HG02970 (cell line): Measurements from ENCODE around the gene SLC6A18.
"Not testable (repeated sequence)": the region's sequence is repeated elsewhere in the genome, so short reads cannot be mapped to it uniquely, and the experiment has no call there.

Experiments
- ATAC-seq: cut with Tn5 transposase; IDR thresholded peaks from one replicate; pipeline ENCODE4 v1.9.1; 2021; ENCODE audit warnings: mild to moderate bottlenecking, moderate library complexity, moderate number of reproducible peaks; ENCODE audit not compliant: unreplicated experiment, low FRiP score

The SLC6A18 gene

DNA sequence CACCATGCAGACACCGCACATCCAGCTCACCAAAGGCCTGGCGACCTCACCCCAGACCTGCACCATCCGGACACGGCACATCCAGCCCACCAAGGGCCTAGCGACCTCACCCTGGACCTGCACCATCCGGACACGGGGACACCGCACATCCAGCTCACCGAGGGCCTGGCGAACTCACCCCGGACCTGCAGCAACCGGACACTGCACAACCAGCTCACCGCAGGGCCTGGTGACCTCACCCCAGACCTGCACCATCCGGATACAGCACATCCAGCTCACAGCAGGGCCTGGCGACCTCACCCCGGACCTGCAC lies 58.5 kb downstream of the SLC6A18 start:
- ATAC-seq = not testable (repeated sequence)

DNA sequence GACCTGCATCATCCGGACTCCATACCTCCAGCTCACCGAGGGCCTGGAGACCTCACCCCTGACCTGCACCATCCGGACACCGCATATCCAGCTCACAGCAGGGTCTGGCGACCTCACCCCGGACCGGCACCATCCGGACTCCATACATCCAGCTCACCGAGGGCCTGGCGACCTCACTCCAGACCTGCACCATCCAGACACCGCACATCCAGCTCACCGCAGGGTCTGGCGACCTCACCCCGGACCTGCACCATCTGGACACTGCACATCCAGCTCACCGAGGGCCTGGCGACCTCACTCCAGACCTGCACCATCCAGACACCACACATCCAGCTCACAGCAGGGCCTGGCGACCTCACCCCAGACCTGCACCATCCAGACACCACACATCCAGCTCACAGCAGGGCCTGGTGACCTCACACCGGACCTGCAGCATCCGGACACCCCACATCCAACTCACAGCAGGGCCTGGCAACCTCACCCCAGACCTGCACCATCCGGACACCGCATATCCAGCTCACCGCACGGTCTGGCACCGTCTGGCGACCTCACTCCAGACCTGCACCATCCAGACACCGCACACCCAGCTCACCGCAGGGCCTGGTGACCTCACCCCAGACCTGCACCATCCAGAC lies 59.3 kb downstream of the SLC6A18 start:
- ATAC-seq = not testable (repeated sequence)

GRCh38 chr5:1285141-1285540 lies 60.0 kb downstream of the SLC6A18 start:
- ATAC-seq = no peak

DNA sequence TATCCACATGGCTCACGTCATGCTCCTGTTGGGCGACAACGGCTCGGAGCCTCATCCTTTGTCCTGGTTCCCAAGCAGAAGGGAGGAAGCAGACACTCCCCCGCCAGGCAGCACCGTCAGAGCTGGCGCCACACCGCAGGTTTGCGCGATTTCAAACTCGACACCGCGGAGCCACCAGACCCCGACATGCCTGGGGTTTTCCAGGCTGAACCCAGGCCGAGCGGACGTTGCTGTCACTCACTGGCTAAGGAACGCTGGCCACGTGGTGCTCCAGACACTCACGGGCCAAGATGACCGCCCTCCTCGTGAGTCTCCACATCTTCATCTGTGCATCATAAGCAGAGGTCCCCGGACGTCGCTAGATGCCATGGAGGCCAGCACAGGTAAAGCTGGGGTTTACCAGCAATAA lies 60.7 kb downstream of the SLC6A18 start:
- ATAC-seq = no peak

DNA sequence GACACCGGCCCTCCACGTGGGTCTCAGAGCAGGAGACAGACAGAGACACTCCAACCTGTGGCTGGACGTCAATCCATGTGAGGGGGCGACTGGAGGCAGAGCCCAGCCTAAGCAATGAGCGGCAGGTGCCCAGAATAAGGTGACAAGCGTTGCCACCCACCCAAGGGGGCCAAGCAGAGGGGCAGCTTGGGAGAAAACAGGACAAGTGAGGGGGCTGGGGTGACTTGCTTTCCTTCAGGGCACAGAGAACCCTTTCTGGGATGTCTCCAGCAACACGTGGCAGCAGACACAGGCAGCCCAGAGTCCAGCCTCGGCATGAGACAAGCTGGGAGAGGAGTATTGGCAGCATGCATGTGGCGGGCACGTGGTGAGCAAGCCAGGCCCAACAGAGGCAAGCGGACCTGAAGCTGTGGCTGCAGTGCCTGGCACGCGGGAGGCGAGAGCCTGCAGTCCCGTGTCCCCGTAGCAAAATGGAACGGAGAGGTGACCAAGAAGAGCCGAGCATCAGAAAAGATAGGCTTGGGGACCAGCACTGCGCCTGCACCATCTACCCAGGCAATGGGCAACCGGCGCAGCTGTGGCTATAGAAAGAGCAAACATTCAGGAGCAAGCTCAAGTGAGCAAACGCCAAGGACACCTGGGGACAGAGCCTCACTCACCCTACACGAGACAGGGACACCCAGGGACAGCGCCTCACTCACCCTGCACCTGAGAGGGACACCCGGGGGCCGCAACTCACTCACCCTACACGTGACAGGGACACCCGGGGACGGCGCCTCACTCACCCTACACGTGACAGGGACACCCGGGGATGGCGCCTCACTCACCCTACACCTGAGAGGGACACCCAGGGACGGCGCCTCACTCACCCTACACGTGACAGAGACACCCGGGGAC lies 63.5 kb downstream of the SLC6A18 start:
- no peak for ATAC-seq

DNA sequence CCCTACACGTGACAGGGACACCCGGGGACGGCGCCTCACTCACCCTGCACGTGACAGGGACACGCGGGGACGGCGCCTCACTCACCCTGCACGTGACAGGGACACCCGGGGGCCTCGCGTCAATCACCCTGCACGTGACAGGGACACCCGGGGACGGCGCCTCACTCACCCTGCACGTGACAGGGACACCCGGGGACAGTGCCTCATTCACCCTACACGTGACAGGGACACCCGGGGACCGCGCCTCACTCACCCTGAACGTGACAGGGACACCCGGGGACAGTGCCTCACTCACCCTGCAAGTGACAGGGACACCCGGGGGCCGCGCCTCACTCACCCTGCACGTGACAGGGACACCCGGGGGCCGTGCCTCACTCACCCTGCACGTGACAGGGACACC lies 64.4 kb downstream of the SLC6A18 start:
- not testable (repeated sequence) for ATAC-seq

DNA sequence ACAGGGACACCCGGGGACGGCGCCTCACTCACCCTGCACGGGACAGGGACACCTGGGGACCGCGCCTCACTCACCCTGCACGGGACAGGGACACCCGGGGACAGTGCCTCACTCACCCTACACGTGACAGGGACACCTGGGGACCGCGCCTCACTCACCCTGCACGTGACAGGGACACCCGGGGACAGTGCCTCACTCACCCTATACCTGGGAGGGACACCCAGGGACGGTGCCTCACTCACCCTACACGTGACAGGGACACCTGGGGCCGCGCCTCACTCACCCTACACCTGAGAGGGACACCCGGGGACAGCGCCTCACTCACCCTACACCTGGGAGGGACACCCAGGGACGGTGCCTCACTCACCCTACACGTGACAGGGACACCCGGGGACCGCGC lies 65.8 kb downstream of the SLC6A18 start:
- not testable (repeated sequence) for ATAC-seq

DNA sequence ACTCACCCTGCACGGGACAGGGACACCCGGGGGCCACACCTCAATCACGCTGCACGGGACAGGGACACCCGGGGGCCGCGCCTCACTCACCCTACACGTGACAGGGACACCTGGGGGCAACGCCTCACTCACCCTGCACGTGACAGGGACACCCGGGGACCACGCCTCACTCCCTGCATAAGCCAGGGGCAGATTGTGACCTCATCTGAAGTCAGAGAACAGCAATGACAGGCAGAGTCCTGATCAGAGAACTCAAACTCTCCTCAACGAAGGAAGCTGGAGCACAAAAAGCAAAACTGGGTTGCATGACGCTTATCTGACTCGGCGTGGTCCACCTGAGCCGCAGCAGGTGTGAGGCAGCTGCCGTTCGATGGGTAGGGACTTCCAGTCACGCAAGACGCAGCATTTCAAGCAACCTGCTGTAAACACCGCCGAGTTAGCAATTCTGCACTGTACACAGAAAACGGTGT lies 66.5 kb downstream of the SLC6A18 start:
- ATAC-seq = no peak

GRCh38 chr5:1292139-1292538 lies 67.0 kb downstream of the SLC6A18 start:
- ATAC-seq = no peak

- ATAC-seq = no peak
Observed at GRCh38 chr5:1292846-1293415, 67.8 kb downstream of the SLC6A18 start.

GRCh38 chr5:1293416-1294205 lies 68.4 kb downstream of the SLC6A18 start:
- ATAC-seq = no peak

DNA sequence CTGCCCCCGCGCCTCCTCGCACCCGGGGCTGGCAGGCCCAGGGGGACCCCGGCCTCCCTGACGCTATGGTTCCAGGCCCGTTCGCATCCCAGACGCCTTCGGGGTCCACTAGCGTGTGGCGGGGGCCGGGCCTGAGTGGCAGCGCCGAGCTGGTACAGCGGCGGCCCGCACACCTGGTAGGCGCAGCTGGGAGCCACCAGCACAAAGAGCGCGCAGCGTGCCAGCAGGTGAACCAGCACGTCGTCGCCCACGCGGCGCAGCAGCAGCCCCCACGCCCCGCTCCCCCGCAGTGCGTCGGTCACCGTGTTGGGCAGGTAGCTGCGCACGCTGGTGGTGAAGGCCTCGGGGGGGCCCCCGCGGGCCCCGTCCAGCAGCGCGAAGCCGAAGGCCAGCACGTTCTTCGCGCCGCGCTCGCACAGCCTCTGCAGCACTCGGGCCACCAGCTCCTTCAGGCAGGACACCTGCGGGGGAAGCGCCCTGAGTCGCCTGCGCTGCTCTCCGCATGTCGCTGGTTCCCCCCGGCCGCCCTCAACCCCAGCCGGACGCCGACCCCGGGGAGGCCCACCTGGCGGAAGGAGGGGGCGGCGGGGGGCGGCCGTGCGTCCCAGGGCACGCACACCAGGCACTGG lies 69.1 kb downstream of the SLC6A18 start:
- ATAC-seq = no peak

- no peak for ATAC-seq
Observed at GRCh38 chr5:1294835-1295649, 69.9 kb downstream of the SLC6A18 start, which contains the start of gene TERT. TERT (minus strand) TSS chr5:1295068; CDS start chr5:1294989, 79 bp downstream.

DNA sequence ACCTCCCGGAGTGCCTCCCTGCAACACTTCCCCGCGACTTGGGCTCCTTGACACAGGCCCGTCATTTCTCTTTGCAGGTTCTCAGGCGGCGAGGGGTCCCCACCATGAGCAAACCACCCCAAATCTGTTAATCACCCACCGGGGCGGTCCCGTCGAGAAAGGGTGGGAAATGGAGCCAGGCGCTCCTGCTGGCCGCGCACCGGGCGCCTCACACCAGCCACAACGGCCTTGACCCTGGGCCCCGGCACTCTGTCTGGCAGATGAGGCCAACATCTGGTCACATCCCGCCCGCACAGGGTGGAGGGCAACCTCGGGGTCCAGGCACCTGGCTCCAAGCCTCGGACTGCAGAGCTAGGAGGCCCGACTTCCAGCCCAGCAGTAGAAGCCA lies 70.5 kb downstream of the SLC6A18 start:
- no peak for ATAC-seq
